Body of pancreas (tissue), 4 donors: ENCODE results near the gene LDB2. TPM values are rescaled to one million over a fixed set of nuclear protein-coding genes. Genes with fewer than 3 reads are reported as not detected.
"Not testable (repeated sequence)": the region's sequence is repeated elsewhere in the genome, so short reads cannot be mapped to it uniquely, and the experiment has no call there.

Experiments
- ATAC-seq: fragments of 150-250 bp; one replicate; pipeline ENCODE4 v1.9.1; 2016
- DNase-seq, 4 donors: peaks; one replicate each; pipeline ENCODE4 v3.0.0-alpha.2; 2019
- H3K27ac ChIP-seq, 4 donors: fragments of 200-600 bp; sonication (generic); 1 replicate in 3 of 4; 2 replicates in 1 of 4; pipeline versions ENCODE4 v1.5.1 to v1.6.1; 2016 to 2019; ENCODE audit warnings: mild to moderate bottlenecking in 1 of 4, mixed read lengths in 1 of 4, moderate library complexity in 1 of 4
- H3K27me3 ChIP-seq, 2 donors: fragments of 200-600 bp; sonication (generic); one replicate each; pipeline ENCODE4 v1.6.0; 2016; ENCODE audit warnings: mild to moderate bottlenecking in 1 of 2
- H3K36me3 ChIP-seq, 2 donors: fragments of 200-600 bp; sonication (generic); replicated peaks in 1 of 2; 2 replicates each; pipeline ENCODE4 v1.5.1; 2016; ENCODE audit warnings: low read depth in 2 of 2; ENCODE audit not compliant: insufficient read depth in 1 of 2
- H3K4me1 ChIP-seq: fragments of 200-600 bp; sonication (generic); one replicate; pipeline ENCODE4 v1.6.0; 2016
- H3K4me3 ChIP-seq, 2 donors: fragments of 200-600 bp; sonication (generic); 1 replicate in 1 of 2; 2 replicates in 1 of 2; pipeline ENCODE4 v1.5.1; 2016 to 2019
- H3K9me3 ChIP-seq, 3 donors: fragments of 200-600 bp; sonication (generic); 1 replicate in 2 of 3; 2 replicates in 1 of 3; pipeline ENCODE4 v1.5.1; 2016
- POLR2A ChIP-seq, 3 donors: fragments of 450-650 bp; IDR thresholded peaks; one replicate each; pipeline ENCODE4 v1.6.1; 2016; ENCODE audit warnings: antibody characterized with exemption in 3 of 3, mild to moderate bottlenecking in 2 of 3
- WGBS, 2 donors: methylation state at CpG; one replicate each; pipeline ENCODE4 v1.1.5; 2017; 5-methylcytosine and 5-hydroxymethylcytosine counted together
- intact Hi-C: fragments of 100-400 bp; cut with DNase I; formaldehyde crosslinking; loops from one replicate; pipeline ENCODE4 v1.15.1; 2023
- total RNA-seq, 2 donors: library from RNA; depleted of rRNA; stranded (reverse); fragments of >200 nt; gene quantifications; one replicate each; pipeline ENCODE4 v1.1.0, GENCODE V29; 2016
- TF ChIP-seq, protein P1 (sequence below), 7 experiments: fragments of 450-650 bp in 4 of 7; fragments of 200-600 bp in 3 of 7; sonication (generic) in 3 of 7; IDR thresholded peaks; one replicate each; pipeline ENCODE4 v1.5.1; 2016 to 2019; ENCODE audit warnings: antibody characterized with exemption in 7 of 7

Gene LDB2
- total RNA-seq, 2 donors from 2014 or later: 14.8 to 16.5 TPM

DNA sequence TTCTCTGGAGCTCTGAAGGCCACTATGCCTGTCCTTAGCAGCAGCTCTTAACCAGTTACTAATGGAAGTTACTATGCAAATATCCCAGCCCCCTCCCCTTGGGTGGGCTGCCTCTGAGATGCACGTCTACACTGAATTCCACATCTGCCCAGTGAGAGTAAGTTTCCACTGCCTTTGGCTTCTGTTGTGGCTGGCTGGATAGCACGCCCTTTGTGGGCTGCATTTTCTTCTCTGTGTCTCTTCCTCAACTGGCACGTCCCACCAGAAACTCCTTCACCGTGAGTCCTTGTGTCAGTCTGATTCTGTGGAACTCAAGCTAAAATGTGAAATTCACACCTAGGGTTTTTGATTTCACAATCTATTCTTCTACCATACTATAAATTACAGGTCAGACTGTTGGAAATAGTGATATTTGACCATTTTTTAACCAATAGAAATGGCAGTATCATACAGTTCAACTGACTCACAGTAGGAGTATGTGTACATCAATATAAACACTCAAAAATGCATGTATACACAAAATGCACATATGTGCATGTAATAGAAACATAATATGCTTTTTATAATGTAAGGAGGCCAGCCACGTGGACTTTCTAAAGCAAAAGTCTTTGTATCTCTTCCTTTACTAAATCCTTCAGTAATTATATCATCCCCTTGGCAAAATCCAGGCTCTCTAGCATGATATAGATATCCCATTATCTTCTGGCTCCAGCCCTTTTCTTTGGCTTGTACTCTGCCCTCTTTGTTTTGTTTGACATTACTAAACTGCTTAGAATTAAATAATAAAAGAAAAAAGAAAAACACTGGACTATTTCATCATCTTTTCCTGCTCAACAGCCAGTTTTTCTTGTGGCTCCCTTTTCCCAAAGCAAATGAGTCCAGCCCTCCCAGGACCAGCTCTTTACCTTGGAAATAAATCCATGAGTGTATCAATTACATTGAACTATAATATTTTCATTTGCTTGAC, 33.2 kb upstream of the LDB2 start:
- TF ChIP-seq, protein P1, sequence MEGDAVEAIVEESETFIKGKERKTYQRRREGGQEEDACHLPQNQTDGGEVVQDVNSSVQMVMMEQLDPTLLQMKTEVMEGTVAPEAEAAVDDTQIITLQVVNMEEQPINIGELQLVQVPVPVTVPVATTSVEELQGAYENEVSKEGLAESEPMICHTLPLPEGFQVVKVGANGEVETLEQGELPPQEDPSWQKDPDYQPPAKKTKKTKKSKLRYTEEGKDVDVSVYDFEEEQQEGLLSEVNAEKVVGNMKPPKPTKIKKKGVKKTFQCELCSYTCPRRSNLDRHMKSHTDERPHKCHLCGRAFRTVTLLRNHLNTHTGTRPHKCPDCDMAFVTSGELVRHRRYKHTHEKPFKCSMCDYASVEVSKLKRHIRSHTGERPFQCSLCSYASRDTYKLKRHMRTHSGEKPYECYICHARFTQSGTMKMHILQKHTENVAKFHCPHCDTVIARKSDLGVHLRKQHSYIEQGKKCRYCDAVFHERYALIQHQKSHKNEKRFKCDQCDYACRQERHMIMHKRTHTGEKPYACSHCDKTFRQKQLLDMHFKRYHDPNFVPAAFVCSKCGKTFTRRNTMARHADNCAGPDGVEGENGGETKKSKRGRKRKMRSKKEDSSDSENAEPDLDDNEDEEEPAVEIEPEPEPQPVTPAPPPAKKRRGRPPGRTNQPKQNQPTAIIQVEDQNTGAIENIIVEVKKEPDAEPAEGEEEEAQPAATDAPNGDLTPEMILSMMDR (IDR thresholded peaks at IDR 0.05): no peak
- TF ChIP-seq POLR2A (IDR thresholded peaks at IDR 0.05): no peak
- no peaks in the 10 kb centered on the region for H3K4me1 ChIP-seq
- H3K27me3 ChIP-seq: no peaks in the 10 kb centered on the region
- DNase-seq (no peak), ATAC-seq (no peak)
- no peak overlapping the region for H3K4me3 ChIP-seq
- intact Hi-C loops: no loop called here
- H3K36me3 ChIP-seq: no peaks in the 10 kb centered on the region
- no peak overlapping the region for H3K27ac ChIP-seq
- H3K9me3 ChIP-seq: no peaks in the 10 kb centered on the region
- 50 to 58% methylated on average over 5 of the region's 5 CpGs for WGBS, 2 donors

DNA sequence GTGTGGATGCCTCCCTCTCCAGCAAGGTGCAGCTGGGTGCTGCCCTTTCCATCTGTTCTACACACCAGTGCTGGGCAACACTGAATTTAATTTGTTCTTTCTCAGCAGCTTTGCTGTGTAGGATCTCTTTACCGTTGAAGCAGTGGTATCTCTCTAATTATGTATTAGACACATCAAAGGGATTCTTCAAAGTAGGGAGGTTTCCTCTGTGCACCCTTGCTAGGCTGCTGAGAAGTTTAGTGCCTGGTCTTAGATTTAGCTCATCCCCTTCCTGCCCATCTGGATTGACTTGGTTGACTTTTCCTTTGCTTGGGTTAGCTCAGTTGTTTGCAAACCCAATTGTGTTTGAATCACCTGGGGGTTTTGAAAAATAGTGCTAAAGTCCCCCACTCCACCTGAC, 27.8 kb upstream of the LDB2 start:
- TF ChIP-seq, protein P1 (IDR thresholded peaks at IDR 0.05): no peak
- TF ChIP-seq POLR2A (IDR thresholded peaks at IDR 0.05): no peak
- ATAC-seq: no peak
- Histone ChIP-seq H3K4me3 (no peak overlapping the region), H3K9me3 (no peaks in the 10 kb centered on the region), H3K4me1 (no peaks in the 10 kb centered on the region), H3K27ac (no peak overlapping the region), H3K36me3 (no peaks in the 10 kb centered on the region), H3K27me3 (no peaks in the 10 kb centered on the region)
- 18 to 23% methylated on average over 1 of the region's 1 CpG for WGBS, 2 donors
- no peak for DNase-seq
- intact Hi-C loops: no loop called here

DNA sequence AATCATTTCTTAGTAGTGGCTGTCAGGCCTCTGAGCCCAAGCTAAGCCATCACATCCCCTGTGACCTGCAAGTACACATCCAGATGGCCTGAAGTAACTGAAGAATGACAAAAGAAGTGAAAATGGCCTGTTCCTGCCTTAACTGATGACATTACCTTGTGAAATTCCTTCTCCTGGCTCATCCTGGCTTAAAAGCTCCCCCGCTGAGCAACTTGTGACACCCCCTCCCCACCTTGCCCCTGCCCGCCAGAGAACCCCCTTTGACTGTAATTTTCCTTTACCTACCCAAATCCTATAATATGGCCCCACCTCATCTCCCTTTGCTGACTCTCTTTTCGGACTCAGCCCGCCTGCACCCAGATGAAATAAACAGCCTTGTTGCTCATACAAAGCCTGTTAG, 20.3 kb upstream of the LDB2 start:
- H3K4me3 ChIP-seq, ATAC-seq, H3K27ac ChIP-seq, H3K27me3 ChIP-seq, DNase-seq, H3K9me3 ChIP-seq, H3K4me1 ChIP-seq, H3K36me3 ChIP-seq, intact Hi-C loops: not testable (repeated sequence)
- 84 to 87% methylated on average over 4 of the region's 4 CpGs for WGBS, 2 donors

DNA sequence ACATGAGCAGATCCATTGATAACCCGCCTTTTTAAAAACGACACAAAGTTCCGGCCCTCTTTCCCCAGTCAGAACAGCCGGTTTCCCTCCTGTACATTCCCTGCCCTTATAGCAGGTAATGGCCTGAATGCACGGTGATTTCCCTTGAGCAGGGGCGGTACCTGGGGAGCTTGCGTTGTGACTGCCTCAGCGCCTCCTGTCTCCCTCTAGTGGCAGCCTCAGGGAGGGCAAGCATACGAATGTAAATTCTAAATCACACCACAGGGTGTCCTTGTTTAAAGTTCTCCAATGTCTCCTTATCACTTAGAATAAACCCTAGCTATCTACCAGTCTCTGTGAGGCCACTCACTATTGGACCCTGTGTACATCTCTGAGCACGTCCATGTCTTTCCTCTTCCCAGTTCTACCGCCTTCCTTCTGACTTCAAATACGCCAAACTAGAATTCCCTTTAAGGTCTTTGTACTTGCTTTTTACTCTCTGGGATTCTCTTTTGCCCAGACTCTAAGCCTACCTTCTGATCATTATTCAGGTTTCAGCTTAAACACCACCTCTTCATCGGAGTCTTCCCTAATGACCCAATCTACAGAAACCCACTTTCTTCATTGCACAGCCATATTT, 18.4 kb upstream of the LDB2 start:
- no peaks in the 10 kb centered on the region for H3K4me1 ChIP-seq
- no peaks in the 10 kb centered on the region for H3K36me3 ChIP-seq
- WGBS, 2 donors: 52 to 54% methylated on average over 13 of the region's 13 CpGs
- intact Hi-C loops: no loop called here
- H3K27me3 ChIP-seq: no peaks in the 10 kb centered on the region
- H3K4me3 ChIP-seq: no peak overlapping the region
- ATAC-seq (peak; percentile 56), DNase-seq (peak; percentile 20 to 70 (median 45))
- TF ChIP-seq, protein P1 (IDR thresholded peaks at IDR 0.05): peak; percentile 37 to 73 (median 57)
- TF ChIP-seq POLR2A (IDR thresholded peaks at IDR 0.05): no peak
- H3K9me3 ChIP-seq: no peaks in the 10 kb centered on the region
- H3K27ac ChIP-seq: no peak overlapping the region

DNA sequence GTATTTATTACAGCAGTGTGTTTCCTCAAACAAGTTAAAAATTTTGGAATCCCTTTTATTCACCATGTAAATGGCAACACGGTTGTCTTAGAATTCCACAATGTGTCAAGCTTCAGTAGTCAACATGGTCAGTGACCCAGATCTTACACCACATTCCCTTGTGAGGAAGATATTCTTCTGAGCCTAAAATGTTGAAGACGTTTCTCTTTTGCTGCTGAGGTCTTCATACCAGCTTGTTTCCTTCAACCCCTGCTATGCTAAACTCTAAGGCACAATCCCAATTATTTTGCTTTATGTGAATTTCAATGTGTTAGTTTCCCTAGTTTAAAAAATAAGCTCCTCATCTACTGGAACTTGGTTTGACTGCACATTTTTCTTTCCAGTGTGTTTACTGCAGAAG, 17.6 kb upstream of the LDB2 start:
- 50 to 52% methylated on average over 2 of the region's 2 CpGs for WGBS, 2 donors
- Histone ChIP-seq H3K4me3 (no peak overlapping the region), H3K27ac (no peak overlapping the region), H3K27me3 (no peaks in the 10 kb centered on the region), H3K4me1 (no peaks in the 10 kb centered on the region), H3K36me3 (no peaks in the 10 kb centered on the region), H3K9me3 (no peaks in the 10 kb centered on the region)
- ATAC-seq (no peak), DNase-seq (no peak)
- intact Hi-C loops: no loop called here
- no peak for TF ChIP-seq POLR2A (IDR thresholded peaks at IDR 0.05)
- TF ChIP-seq, protein P1 (IDR thresholded peaks at IDR 0.05): no peak
